Measurements from ENCODE around the gene PXK.

DNA sequence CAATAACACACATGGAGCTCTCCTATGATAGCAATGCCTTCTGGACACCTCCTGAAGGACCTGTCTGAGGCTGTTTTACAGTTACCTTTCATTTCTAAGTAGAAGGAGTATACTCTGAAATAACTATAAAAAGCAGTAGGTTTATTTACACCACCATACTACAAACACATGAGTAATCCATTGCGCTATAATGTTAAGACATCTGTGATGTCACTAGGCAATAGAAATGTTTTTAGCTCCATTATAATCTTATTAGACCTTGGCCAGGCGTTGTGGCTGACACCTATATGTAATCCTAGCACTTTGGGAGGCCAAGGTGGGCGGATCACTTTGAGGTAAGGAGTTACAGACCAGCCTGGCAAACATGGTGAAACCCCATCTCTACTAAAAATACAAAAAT, 24.7 kb downstream of the PXK start:
- TF ChIP-seq POLR2A (IDR thresholded peaks at IDR 0.05; ENCODE audit: low read depth) = no peak
- TF ChIP-seq, protein P1, sequence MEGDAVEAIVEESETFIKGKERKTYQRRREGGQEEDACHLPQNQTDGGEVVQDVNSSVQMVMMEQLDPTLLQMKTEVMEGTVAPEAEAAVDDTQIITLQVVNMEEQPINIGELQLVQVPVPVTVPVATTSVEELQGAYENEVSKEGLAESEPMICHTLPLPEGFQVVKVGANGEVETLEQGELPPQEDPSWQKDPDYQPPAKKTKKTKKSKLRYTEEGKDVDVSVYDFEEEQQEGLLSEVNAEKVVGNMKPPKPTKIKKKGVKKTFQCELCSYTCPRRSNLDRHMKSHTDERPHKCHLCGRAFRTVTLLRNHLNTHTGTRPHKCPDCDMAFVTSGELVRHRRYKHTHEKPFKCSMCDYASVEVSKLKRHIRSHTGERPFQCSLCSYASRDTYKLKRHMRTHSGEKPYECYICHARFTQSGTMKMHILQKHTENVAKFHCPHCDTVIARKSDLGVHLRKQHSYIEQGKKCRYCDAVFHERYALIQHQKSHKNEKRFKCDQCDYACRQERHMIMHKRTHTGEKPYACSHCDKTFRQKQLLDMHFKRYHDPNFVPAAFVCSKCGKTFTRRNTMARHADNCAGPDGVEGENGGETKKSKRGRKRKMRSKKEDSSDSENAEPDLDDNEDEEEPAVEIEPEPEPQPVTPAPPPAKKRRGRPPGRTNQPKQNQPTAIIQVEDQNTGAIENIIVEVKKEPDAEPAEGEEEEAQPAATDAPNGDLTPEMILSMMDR (IDR thresholded peaks at IDR 0.05) = no peak
